SJCRH30 (cell line): ENCODE results near the gene WDR12. TPM values are rescaled to one million over a fixed set of nuclear protein-coding genes. Genes with fewer than 3 reads are reported as not detected.
A peak's percentile ranks its signal among the peaks of the same experiment; 100 is the strongest.
"Not testable (repeated sequence)": the region's sequence is repeated elsewhere in the genome, so short reads cannot be mapped to it uniquely, and the experiment has no call there.

Experiments
- DNase-seq, 2 experiments: peaks; one replicate each; pipeline ENCODE4 v3.0.0-alpha.2; 2015 to 2020
- H3K27ac ChIP-seq: fragments of 250-450 bp; sonication (Bioruptor Pico); 2 replicates; pipeline ENCODE4 v1.5.1; 2020; ENCODE audit warnings: mild to moderate bottlenecking, moderate library complexity
- H3K27me3 ChIP-seq: fragments of 250-450 bp; sonication (Bioruptor Pico); 2 replicates; pipeline ENCODE4 v1.5.1; 2020; ENCODE audit warnings: mild to moderate bottlenecking, moderate library complexity
- H3K36me3 ChIP-seq: fragments of 250-450 bp; sonication (Bioruptor Pico); 2 replicates; pipeline ENCODE4 v1.5.1; 2020; ENCODE audit warnings: mild to moderate bottlenecking, moderate library complexity
- H3K4me1 ChIP-seq: fragments of 250-450 bp; sonication (Bioruptor Pico); 2 replicates; pipeline ENCODE4 v1.5.1; 2020; ENCODE audit warnings: mild to moderate bottlenecking, moderate library complexity
- H3K4me3 ChIP-seq: fragments of 250-450 bp; sonication (Bioruptor Pico); 2 replicates; pipeline ENCODE4 v1.5.1; 2020; ENCODE audit warnings: mild to moderate bottlenecking, moderate library complexity
- H3K9me3 ChIP-seq: fragments of 250-450 bp; sonication (Bioruptor Pico); replicated peaks from 2 replicates; pipeline ENCODE4 v1.5.1; 2020; ENCODE audit warnings: mild to moderate bottlenecking, moderate library complexity
- total RNA-seq: library from RNA; depleted of rRNA; stranded (reverse); fragments of >200 nt; shearing (Covaris generic); gene quantifications from 2 replicates; pipeline ENCODE4 v1.2.3, GENCODE V29; 2014; rRNA removed

Gene WDR12
- total RNA-seq, 1 experiment from 2014 or later = 92.4 TPM

GRCh38 chr2:202861987-202862386, 49.5 kb downstream of the WDR12 start:
- no peaks in the 10 kb centered on the region for H3K4me1 ChIP-seq
- no peak overlapping the region for H3K4me3 ChIP-seq
- H3K27ac ChIP-seq = no peak overlapping the region
- no peak for DNase-seq
- no peaks in the 10 kb centered on the region for H3K9me3 ChIP-seq
- no peaks in the 10 kb centered on the region for H3K27me3 ChIP-seq
- H3K36me3 ChIP-seq = no peaks in the 10 kb centered on the region

GRCh38 chr2:202858601-202859000, 52.9 kb downstream of the WDR12 start:
- H3K36me3 ChIP-seq = no peaks in the 10 kb centered on the region
- H3K9me3 ChIP-seq = no peaks in the 10 kb centered on the region
- DNase-seq = no peak
- no peaks in the 10 kb centered on the region for H3K27me3 ChIP-seq
- no peaks in the 10 kb centered on the region for H3K4me1 ChIP-seq
- H3K4me3 ChIP-seq = no peak overlapping the region
- H3K27ac ChIP-seq = no peak overlapping the region

GRCh38 chr2:202849343-202849742, 62.1 kb downstream of the WDR12 start:
- H3K27ac ChIP-seq = not testable (repeated sequence)

GRCh38 chr2:202848813-202849212, 62.7 kb downstream of the WDR12 start:
- Histone ChIP-seq H3K27ac (no peak overlapping the region), H3K4me1 (no peaks in the 10 kb centered on the region), H3K9me3 (no peaks in the 10 kb centered on the region), H3K4me3 (no peak overlapping the region), H3K27me3 (no peaks in the 10 kb centered on the region), H3K36me3 (no peaks in the 10 kb centered on the region)
- no peak for DNase-seq

More at GRCh38 chr2:202849343-202849742, 62.1 kb downstream of the WDR12 start:
- DNase-seq, H3K4me3 ChIP-seq, H3K9me3 ChIP-seq, H3K4me1 ChIP-seq, H3K27me3 ChIP-seq, H3K36me3 ChIP-seq: not testable (repeated sequence)

GRCh38 chr2:202847693-202848524, 63.6 kb downstream of the WDR12 start:
- Histone ChIP-seq H3K36me3 (no peaks in the 10 kb centered on the region), H3K4me3 (no peak overlapping the region), H3K4me1 (no peaks in the 10 kb centered on the region), H3K9me3 (no peaks in the 10 kb centered on the region), H3K27ac (no peak overlapping the region), H3K27me3 (no peaks in the 10 kb centered on the region)
- DNase-seq = no peak

- DNase-seq = no peak
- Histone ChIP-seq H3K9me3 (no peaks in the 10 kb centered on the region), H3K27ac (no peak overlapping the region), H3K36me3 (no peaks in the 10 kb centered on the region), H3K4me3 (no peak overlapping the region), H3K27me3 (no peaks in the 10 kb centered on the region), H3K4me1 (no peaks in the 10 kb centered on the region)
Observed at GRCh38 chr2:202844656-202845055, 66.8 kb downstream of the WDR12 start.

- Histone ChIP-seq H3K4me3 (no peak overlapping the region), H3K27me3 (no peaks in the 10 kb centered on the region), H3K36me3 (no peaks in the 10 kb centered on the region), H3K4me1 (no peaks in the 10 kb centered on the region), H3K27ac (no peak overlapping the region), H3K9me3 (no peaks in the 10 kb centered on the region)
- DNase-seq = no peak
Observed at GRCh38 chr2:202842690-202843089, 68.8 kb downstream of the WDR12 start.

GRCh38 chr2:202841090-202841867, 70.2 kb downstream of the WDR12 start:
- H3K9me3 ChIP-seq = no peaks in the 10 kb centered on the region
- DNase-seq = peak; percentile 9 to 26
- H3K4me3 ChIP-seq = no peak overlapping the region
- H3K27me3 ChIP-seq = no peaks in the 10 kb centered on the region
- no peak overlapping the region for H3K27ac ChIP-seq
- H3K4me1 ChIP-seq = no peaks in the 10 kb centered on the region
- no peaks in the 10 kb centered on the region for H3K36me3 ChIP-seq

GRCh38 chr2:202831242-202832220, 79.9 kb downstream of the WDR12 start:
- Histone ChIP-seq H3K36me3 (no peaks in the 10 kb centered on the region), H3K4me3 (no peak overlapping the region), H3K27ac (no peak overlapping the region), H3K9me3 (no peaks in the 10 kb centered on the region), H3K27me3 (no peaks in the 10 kb centered on the region), H3K4me1 (0 out of 2 replicates have a peak, but pooled peaks cover 3% of the 10 kb centered on the region)
- peak; percentile 60 to 83 for DNase-seq

GRCh38 chr2:202824901-202825300, 86.6 kb downstream of the WDR12 start:
- no peak overlapping the region for H3K27ac ChIP-seq
- DNase-seq = no peak
- no peaks in the 10 kb centered on the region for H3K27me3 ChIP-seq
- no peaks in the 10 kb centered on the region for H3K36me3 ChIP-seq
- H3K4me1 ChIP-seq = peaks cover 6% of the 10 kb centered on the region; the same call in 1 of the 2 replicates
- no peaks in the 10 kb centered on the region for H3K9me3 ChIP-seq
- H3K4me3 ChIP-seq = no peak overlapping the region

Other genes starting within 250 kb of the WDR12 start
- 4.8 and 5.8 TPM in 2 replicates for gene ICA1L, start 39.9 kb downstream of the WDR12 start, total RNA-seq
- 5.3 and 5.8 TPM in 2 replicates for gene CARF, start 602 bp upstream of the WDR12 start, total RNA-seq
- 8.9 and 11.6 TPM in 2 replicates for gene NBEAL1, start 103.2 kb upstream of the WDR12 start, total RNA-seq